Gastroesophageal sphincter (tissue), 4 donors: Measurements from ENCODE around the gene LRRC43. TPM values are rescaled to one million over a fixed set of nuclear protein-coding genes. Genes with fewer than 3 reads are reported as not detected.

Experiments used
- ATAC-seq: fragments of 150-250 bp; one replicate; pipeline ENCODE4 v1.9.1; 2016; ENCODE audit warnings: mild to moderate bottlenecking, moderate library complexity
- H3K27ac ChIP-seq, 4 donors: fragments of 200-600 bp; sonication (generic) in 3 of 4; 1 replicate in 3 of 4; 2 replicates in 1 of 4; pipeline ENCODE4 v1.5.1; 2016 to 2019
- H3K27me3 ChIP-seq: fragments of 200-600 bp; sonication (generic); one replicate; pipeline ENCODE4 v1.5.1; 2019
- H3K36me3 ChIP-seq, 2 donors: fragments of 200-600 bp; sonication (generic); one replicate each; pipeline ENCODE4 v1.5.1; 2019; ENCODE audit warnings: control low read depth in 1 of 2
- H3K4me1 ChIP-seq, 3 donors: fragments of 200-600 bp; sonication (generic); 1 replicate in 2 of 3; 2 replicates in 1 of 3; pipeline ENCODE4 v1.5.1; 2016 to 2019; ENCODE audit warnings: control low read depth in 2 of 3
- H3K4me3 ChIP-seq, 2 donors: fragments of 200-600 bp; sonication (generic); one replicate each; pipeline ENCODE4 v1.5.1; 2019; ENCODE audit warnings: mild to moderate bottlenecking in 1 of 2, moderate library complexity in 1 of 2
- H3K9me3 ChIP-seq, 3 donors: fragments of 200-600 bp; sonication (generic); one replicate each; pipeline ENCODE4 v1.5.1; 2017 to 2019; ENCODE audit warnings: control low read depth in 2 of 3
- CTCF ChIP-seq, 4 experiments: fragments of 200-600 bp in 2 of 4; fragments of 450-650 bp in 2 of 4; sonication (generic) in 1 of 4; IDR thresholded peaks; one replicate each; pipeline ENCODE4 v1.5.1; 2017 to 2019; ENCODE audit warnings: antibody characterized with exemption in 4 of 4, mild to moderate bottlenecking in 2 of 4, moderate library complexity in 2 of 4
- EP300 ChIP-seq: sonication (generic); formaldehyde crosslinking; IDR thresholded peaks from one replicate; pipeline ENCODE4 v1.6.1; 2017; ENCODE audit warnings: antibody characterized with exemption, mild to moderate bottlenecking
- POLR2A ChIP-seq, 2 donors: fragments of 450-650 bp; IDR thresholded peaks; one replicate each; pipeline ENCODE4 v1.6.1; 2017; ENCODE audit warnings: antibody characterized with exemption in 2 of 2, mild to moderate bottlenecking in 2 of 2, moderate library complexity in 1 of 2
- POLR2AphosphoS5 ChIP-seq: sonication (generic); formaldehyde crosslinking; IDR thresholded peaks from one replicate; pipeline ENCODE4 v1.6.1; 2017; ENCODE audit warnings: antibody characterized with exemption
- WGBS, 2 donors: methylation state at CpG; one replicate each; pipeline ENCODE4 v1.1.5; 2018; ENCODE audit warnings: low coverage in 1 of 2; 5-methylcytosine and 5-hydroxymethylcytosine counted together
- total RNA-seq, 4 donors: library from RNA; depleted of rRNA; stranded (reverse); fragments of >200 nt; gene quantifications; one replicate each; pipeline ENCODE4 v1.1.0, GENCODE V29; 2016

Gene LRRC43
- total RNA-seq, 4 donors from 2014 or later: 1.5 to 9.8 (median 3.6) TPM

GRCh38 chr12:122205053-122205925 lies 22.4 kb downstream of the LRRC43 start:
- no peak for ATAC-seq
- peaks cover 0 to 38% of the 10 kb centered on the region in 2 donors for H3K36me3 ChIP-seq
- TF ChIP-seq POLR2AphosphoS5 (no peak), CTCF (IDR thresholded peaks at IDR 0.05) (no peak), POLR2A (IDR thresholded peaks at IDR 0.05) (no peak), EP300 (no peak)
- WGBS, 2 donors: 48 to 65% methylated on average over 2 to 14 of the region's 23 CpGs
- peaks cover 0 to 34% (median 11%) of the 10 kb centered on the region in 3 donors for H3K4me1 ChIP-seq
- H3K27ac ChIP-seq: no peak overlapping the region
- H3K4me3 ChIP-seq: no peak overlapping the region
- no peaks in the 10 kb centered on the region for H3K9me3 ChIP-seq
- peaks cover 55% of the 10 kb centered on the region for H3K27me3 ChIP-seq

GRCh38 chr12:122206111-122206881 lies 23.4 kb downstream of the LRRC43 start:
- Histone ChIP-seq H3K36me3 (peaks cover 0 to 48% of the 10 kb centered on the region in 2 donors), H3K4me1 (peaks cover 0 to 34% (median 11%) of the 10 kb centered on the region in 3 donors), H3K27me3 (peaks cover 45% of the 10 kb centered on the region), H3K4me3 (no peak overlapping the region), H3K9me3 (no peaks in the 10 kb centered on the region), H3K27ac (no peak overlapping the region)
- ATAC-seq: no peak
- TF ChIP-seq POLR2A (IDR thresholded peaks at IDR 0.05): no peak
- TF ChIP-seq CTCF (IDR thresholded peaks at IDR 0.05): no peak
- TF ChIP-seq EP300: no peak
- no peak for TF ChIP-seq POLR2AphosphoS5
- WGBS, 2 donors: 65% methylated on average over 9 of the region's 27 CpGs; no CpG with 5 or more reads in 1 of the 2 donors

- peaks cover 0 to 34% (median 11%) of the 10 kb centered on the region in 3 donors for H3K4me1 ChIP-seq
- H3K27ac ChIP-seq: no peak overlapping the region
- H3K36me3 ChIP-seq: peaks cover 0 to 55% of the 10 kb centered on the region in 2 donors
- no peaks in the 10 kb centered on the region for H3K9me3 ChIP-seq
- H3K27me3 ChIP-seq: peaks cover 38% of the 10 kb centered on the region
- no peak for TF ChIP-seq POLR2A (IDR thresholded peaks at IDR 0.05)
- no peak for TF ChIP-seq CTCF (IDR thresholded peaks at IDR 0.05)
- no peak for TF ChIP-seq POLR2AphosphoS5
- no peak for TF ChIP-seq EP300
- H3K4me3 ChIP-seq: no peak overlapping the region
- WGBS, 2 donors: 100% methylated on average over 2 of the region's 8 CpGs; no CpG with 5 or more reads in 1 of the 2 donors
- no peak for ATAC-seq
These were observed 24.1 kb downstream of the LRRC43 start for GRCh38 chr12:122206976-122207375.

GRCh38 chr12:122207391-122207790 lies 24.5 kb downstream of the LRRC43 start:
- TF ChIP-seq POLR2AphosphoS5: no peak
- TF ChIP-seq EP300: no peak
- no peak for TF ChIP-seq CTCF (IDR thresholded peaks at IDR 0.05)
- no peak for TF ChIP-seq POLR2A (IDR thresholded peaks at IDR 0.05)
- H3K27ac ChIP-seq: no peak overlapping the region
- 60% methylated on average over 5 of the region's 8 CpGs; no CpG with 5 or more reads in 1 of the 2 donors for WGBS, 2 donors
- ATAC-seq: no peak
- H3K9me3 ChIP-seq: no peaks in the 10 kb centered on the region
- H3K4me1 ChIP-seq: peaks cover 0 to 34% (median 11%) of the 10 kb centered on the region in 3 donors
- peaks cover 34% of the 10 kb centered on the region for H3K27me3 ChIP-seq
- H3K36me3 ChIP-seq: peaks cover 0 to 59% of the 10 kb centered on the region in 2 donors
- H3K4me3 ChIP-seq: no peak overlapping the region
